Ammon's horn (tissue), 1 donor: ENCODE data around the gene KIF6.
"Not testable (repeated sequence)": the region's sequence is repeated elsewhere in the genome, so short reads cannot be mapped to it uniquely, and the experiment has no call there.

Source experiments
- DNase-seq: peaks from one replicate; pipeline ENCODE4 v3.0.0-alpha.2; 2016; ENCODE audit warnings: low spot score

Gene KIF6

DNA sequence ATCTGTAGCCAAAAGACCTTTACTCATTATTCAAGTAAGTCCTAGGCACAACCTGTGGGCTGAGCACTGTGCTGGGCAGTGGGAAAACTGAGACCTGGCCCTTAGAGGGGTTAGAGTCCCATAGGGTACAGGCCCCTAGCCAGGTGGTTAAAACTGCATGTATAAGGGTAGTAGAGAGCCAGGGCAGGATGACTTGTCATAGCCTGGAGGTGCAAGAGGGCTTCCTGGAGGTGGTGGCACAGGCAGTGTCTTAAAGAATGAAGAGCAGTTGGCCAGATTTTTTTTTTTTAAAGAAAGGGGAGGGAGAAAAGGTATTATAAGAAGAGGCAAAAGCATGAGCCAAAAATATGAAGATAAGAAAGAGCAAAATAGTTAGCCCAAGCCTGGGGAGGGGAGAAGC lies 226.2 kb downstream of the KIF6 start:
- DNase-seq: no peak

DNA sequence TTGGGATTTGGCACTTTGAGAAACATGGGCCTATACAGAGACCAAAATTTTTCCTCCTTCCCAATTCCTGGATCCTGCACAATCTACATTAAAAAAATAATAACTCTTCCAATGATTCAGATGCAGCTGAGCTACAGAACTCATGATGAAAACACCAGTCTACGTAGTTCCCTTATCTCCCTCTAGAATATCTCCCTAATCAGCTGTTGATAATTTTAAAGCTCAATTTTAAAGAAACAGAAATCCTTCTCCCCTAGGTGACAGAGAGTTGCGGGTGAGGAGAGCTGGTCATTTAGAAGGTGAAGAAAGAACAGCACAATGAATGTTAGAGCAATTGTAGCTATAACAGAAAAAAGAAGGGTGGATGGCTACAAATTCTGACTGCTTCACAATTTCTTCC lies 227.1 kb downstream of the KIF6 start:
- no peak for DNase-seq

- DNase-seq: no peak
Observed at GRCh38 chr6:39496915-39497314, 228.3 kb downstream of the KIF6 start.

DNA sequence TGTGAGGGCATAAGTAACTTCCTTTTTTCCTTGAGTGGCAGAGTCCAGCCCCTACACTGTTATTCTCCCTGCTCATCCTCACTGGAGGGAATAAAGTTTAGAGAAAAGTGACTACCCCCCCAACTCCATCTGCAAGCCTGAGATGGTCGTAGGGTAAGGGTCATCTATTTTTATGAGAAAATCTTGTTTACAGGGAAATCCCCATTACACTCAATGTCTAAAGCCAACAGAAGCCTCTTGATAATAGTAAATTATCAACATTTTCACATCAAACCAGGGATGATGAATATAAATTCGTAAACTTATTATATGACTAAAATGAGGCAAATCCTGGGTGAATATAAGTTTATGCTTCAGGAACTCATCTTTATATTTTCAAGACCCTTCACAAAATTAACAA lies 228.8 kb downstream of the KIF6 start:
- DNase-seq: no peak

DNA sequence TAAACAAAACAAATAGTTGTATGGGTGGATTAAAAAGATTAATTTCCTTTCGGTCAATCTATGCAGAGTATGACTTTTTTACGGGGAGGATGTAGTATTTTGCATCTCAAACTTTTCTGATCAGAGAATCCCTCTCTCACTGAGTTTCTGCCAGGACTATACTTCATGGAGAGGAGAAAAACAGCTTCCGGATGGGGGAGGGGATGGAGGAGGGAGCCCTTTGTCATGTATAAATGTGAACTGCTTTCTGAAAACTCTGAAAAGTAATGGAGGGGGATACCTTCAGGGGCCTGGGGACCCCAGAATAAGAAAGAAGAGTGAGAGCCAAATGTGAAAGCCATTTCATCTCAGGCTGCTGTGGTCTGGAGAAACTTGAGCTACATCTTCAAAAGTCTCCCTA lies 229.6 kb downstream of the KIF6 start:
- DNase-seq: no peak

DNA sequence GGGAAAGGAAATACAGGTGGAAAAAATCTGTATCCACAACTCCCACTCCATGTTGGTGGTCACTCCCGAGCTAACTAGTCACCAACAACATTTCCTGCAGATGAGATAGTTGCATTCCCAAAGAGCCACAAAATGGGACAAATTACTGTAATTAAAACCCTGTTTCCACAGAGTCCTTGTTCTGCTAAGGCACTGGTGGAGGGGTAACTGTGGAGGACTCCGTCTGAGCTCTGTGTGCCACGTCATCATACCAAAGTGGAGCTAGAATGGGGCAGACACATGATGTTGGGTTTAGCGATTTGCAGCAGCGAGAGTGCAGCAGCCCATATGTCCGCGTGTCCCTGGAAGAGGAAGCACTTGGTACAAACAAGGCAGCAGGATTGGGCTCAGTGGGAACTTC lies 230.2 kb downstream of the KIF6 start:
- no peak for DNase-seq

GRCh38 chr6:39493777-39494176 lies 231.4 kb downstream of the KIF6 start:
- DNase-seq: no peak

DNA sequence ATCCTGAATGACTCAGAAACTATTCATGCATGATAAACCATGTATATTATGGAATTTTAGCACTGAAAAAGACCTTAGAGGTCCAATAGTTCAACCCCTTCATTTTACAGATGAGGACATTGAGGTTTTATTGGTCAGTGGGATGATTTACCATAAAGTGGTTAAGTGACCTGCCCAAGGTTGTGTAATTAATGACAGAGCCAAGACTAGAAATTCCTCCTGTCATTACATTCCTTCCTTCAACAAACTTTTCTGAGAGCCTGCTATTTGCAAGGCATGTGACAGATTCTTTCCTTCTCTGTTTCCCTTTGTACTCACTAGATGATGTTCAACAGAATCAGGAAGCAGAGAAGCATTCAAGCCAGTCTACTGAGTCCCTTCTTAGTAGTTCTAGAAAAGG lies 232.0 kb downstream of the KIF6 start:
- no peak for DNase-seq

GRCh38 chr6:39490108-39490507 lies 235.1 kb downstream of the KIF6 start:
- DNase-seq: no peak

DNA sequence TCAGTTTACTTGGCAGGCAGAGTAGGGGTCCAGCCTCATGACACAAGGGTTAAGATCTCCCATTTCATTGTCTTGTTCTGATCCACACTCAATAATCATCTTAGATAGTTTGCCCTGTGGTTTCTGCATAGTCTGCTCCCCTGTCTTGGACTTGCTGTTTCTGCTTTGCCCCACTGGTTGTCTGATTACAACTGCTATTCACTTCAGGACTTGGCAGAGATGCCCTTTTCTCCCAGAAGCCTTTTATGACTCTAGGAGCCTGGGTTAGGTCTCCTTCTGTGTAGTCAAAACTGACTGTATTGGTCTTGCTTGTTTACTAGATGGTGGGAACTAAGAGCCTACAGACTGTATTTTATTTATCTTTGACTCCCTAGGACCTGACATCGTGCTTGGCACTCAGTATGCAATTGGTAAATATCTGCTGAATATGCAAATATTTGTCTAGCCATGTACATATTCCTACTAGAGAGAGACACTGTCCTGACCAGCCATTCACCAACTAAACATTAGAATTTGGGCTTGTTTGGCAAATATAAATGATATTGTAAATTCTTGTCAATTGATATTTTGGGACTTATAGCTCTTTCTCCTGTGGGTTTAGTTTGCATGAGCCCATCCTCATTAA lies 236.8 kb downstream of the KIF6 start:
- no peak for DNase-seq

DNA sequence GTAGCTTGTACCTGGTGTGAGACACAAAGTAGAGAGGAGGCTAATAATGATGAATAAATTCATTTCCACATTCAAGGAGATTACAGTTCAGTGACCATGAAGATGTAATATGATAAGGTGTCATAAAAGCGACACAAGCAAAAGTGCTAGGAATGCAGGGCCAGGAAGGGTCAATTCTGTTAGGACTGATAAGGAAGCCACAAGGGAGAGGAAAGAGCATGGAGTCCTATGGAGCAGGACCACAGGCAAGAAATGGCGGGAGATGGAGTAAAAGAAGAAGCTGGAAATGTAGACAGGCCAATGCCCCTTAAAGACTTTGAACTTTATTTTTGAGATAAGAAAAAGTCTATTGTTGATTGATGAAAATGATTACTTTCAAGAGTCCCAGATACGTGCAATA lies 240.9 kb downstream of the KIF6 start:
- no peak for DNase-seq

DNA sequence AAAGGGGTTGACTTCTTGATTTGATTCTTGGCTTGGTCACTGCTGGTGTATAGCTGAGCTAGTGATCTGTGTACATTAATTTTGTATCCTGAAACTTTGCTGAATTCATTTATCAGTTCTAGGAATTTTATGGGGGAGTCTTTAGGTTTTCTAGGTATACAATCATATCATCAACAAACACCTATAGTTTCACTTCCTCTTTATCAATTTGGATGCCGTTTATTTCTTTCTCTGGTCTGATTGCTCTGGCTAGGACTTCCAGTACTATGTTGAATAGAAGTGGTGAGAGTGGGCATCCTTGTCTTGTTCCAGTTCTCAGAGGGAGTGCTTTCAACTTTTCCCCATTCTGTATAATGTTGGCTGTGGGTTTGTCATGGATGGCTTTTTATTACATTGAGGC lies 245.4 kb downstream of the KIF6 start:
- not testable (repeated sequence) for DNase-seq

- no peak for DNase-seq
Observed at GRCh38 chr6:39476670-39477069, 248.5 kb downstream of the KIF6 start.

GRCh38 chr6:39476151-39476550 lies 249.1 kb downstream of the KIF6 start:
- no peak for DNase-seq

DNA sequence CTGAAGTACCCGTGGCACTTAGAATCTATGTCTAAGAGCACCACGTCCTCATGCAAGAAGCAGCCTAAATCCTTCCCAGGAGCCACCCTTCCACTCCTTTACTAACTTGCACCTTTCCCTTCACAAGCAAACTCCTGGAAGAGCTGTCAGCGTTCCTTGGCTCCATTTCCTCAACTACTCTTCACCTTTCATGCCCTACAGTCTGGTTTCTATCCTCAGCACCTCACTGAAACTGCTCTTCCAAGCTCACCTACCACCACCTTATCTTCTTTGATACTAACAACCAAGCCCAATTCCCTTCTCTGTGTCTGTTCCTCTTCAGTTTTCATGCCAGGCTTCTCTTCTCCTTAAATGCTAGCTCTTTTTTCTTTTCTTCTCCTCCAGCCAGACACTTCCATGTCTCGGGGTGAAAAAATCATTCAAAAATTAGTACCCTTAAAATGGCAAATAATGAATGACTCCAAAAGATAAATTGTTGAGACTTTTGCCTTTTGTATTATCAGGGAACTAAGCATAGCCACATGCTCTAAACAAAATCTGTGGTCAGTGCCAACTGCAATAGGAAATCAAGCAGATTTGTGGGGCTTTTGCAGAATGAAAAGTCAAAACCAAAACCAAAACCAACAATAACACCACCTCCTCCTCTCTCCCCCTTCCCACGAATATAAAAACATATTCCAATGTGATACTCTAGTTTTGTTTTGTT lies 253.1 kb downstream of the KIF6 start:
- no peak for DNase-seq

GRCh38 chr6:39470506-39470905 lies 254.7 kb downstream of the KIF6 start:
- DNase-seq: no peak

DNA sequence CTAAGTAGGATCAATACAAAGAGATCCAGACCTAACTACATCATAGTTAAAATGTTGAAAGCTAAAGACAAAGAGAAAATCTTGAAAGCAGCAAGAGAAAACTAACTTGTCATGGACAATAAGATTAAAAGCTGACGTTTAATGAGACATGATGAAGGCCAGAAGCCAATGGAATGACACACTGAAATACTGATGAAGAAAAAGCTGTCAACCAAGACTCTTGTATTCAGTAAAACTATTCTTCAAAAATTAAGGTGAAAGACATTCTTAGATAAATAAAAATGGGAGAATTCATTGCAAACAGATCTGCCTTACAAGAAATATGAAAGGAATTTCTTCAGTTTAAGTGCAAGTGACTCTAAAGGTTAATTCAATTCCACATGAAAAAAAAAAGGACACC lies 256.8 kb downstream of the KIF6 start:
- DNase-seq: no peak

DNA sequence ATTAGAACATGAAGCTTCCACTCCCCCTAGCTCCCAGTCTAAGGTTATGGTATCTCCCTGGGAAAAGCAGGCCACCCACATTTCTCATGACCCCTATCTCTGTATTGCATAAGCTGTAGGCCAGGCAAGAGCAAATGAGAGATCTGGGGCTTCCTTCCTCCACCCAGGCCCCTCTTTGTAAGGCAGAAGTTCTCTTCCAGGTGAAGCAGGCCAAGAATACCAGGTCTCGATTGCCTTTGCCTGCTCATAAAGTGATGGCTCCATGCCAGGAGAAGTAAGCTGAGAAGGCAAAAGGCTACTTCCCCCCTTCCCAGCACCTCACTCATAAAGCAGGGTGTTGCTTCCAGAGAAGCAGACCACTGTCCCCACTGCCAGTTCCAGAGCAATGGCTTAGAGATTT lies 258.6 kb downstream of the KIF6 start:
- DNase-seq: no peak

GRCh38 chr6:39465539-39465938 lies 259.7 kb downstream of the KIF6 start:
- DNase-seq: no peak

GRCh38 chr6:39464067-39464466 lies 261.1 kb downstream of the KIF6 start:
- DNase-seq: no peak

- DNase-seq: no peak
Observed at GRCh38 chr6:39453956-39454524, 271.2 kb downstream of the KIF6 start.

- DNase-seq: no peak
Observed at GRCh38 chr6:39453241-39453640, 272.0 kb downstream of the KIF6 start.

- peak; percentile 35 for DNase-seq
Observed at GRCh38 chr6:39452306-39453145, 272.7 kb downstream of the KIF6 start.
